ENCODE measurements around the gene ERG28.

- TF ChIP-seq ZBTB11 (tag by site-specific recombination; conservative IDR thresholded peaks at IDR 0.05; ENCODE audit: low read depth) (no peak), CTCF (tag by site-specific recombination; IDR thresholded peaks at IDR 0.05) (no peak), ZNF449 (tag by site-specific recombination; IDR thresholded peaks at IDR 0.05) (no peak), ZNF518A (tag by site-specific recombination; conservative IDR thresholded peaks at IDR 0.05; ENCODE audit: low read depth) (no peak), REST (tag by site-specific recombination; IDR thresholded peaks at IDR 0.05) (no peak), ZBTB7A (tag by site-specific recombination; IDR thresholded peaks at IDR 0.05; ENCODE audit: low read depth) (no peak), ZNF776 (tag by site-specific recombination; IDR thresholded peaks at IDR 0.05; ENCODE audit: borderline replicate concordance) (no peak), KLF17 (tag by site-specific recombination; IDR thresholded peaks at IDR 0.05) (no peak), TSHZ1 (tag by site-specific recombination; IDR thresholded peaks at IDR 0.05; ENCODE audit: borderline replicate concordance) (no peak), ZNF639 (tag by site-specific recombination; IDR thresholded peaks at IDR 0.05) (no peak), PRDM4 (tag by site-specific recombination; IDR thresholded peaks at IDR 0.05) (no peak), ZNF274 (IDR thresholded peaks at IDR 0.05; ENCODE audit: low read length) (no peak), ZNF274 (tag by site-specific recombination; IDR thresholded peaks at IDR 0.05; ENCODE audit: borderline replicate concordance) (no peak)
Measured at GRCh38 chr14:75662966-75663365, 2.3 kb upstream of the ERG28 start.

Measured in HEK293 (cell line).